IgD-negative memory B cell (primary cell): ENCODE measurements around the gene ARHGAP45. TPM values are rescaled to one million over a fixed set of nuclear protein-coding genes. Genes with fewer than 3 reads are reported as not detected.
"Not testable (repeated sequence)": the region's sequence is repeated elsewhere in the genome, so short reads cannot be mapped to it uniquely, and the experiment has no call there.

Source experiments
- H3K27ac Mint-ChIP-seq, 3 donors: one replicate each; pipeline ENCODE4 v1.8.0; 2020 to 2022; ENCODE audit warnings: mild to moderate bottlenecking in 3 of 3, mixed read lengths in 3 of 3, moderate library complexity in 1 of 3
- H3K27me3 Mint-ChIP-seq: one replicate; pipeline ENCODE4 v1.8.0; 2021; ENCODE audit warnings: mixed read lengths
- H3K36me3 Mint-ChIP-seq: one replicate; pipeline ENCODE4 v1.8.0; 2020; ENCODE audit warnings: mild to moderate bottlenecking, mixed read lengths
- H3K4me1 Mint-ChIP-seq, 3 donors: one replicate each; pipeline ENCODE4 v1.8.0; 2020 to 2022; ENCODE audit warnings: mixed read lengths in 3 of 3, mild to moderate bottlenecking in 1 of 3
- H3K4me3 Mint-ChIP-seq, 4 donors: one replicate each; pipeline ENCODE4 v1.8.0; 2020 to 2022; ENCODE audit warnings: mild to moderate bottlenecking in 4 of 4, mixed read lengths in 4 of 4, moderate library complexity in 3 of 4
- H3K9me3 Mint-ChIP-seq, 3 donors: one replicate each; pipeline ENCODE4 v1.8.0; 2020 to 2021; ENCODE audit warnings: mixed read lengths in 3 of 3, mild to moderate bottlenecking in 1 of 3
- polyA plus RNA-seq: library from polyadenylated mRNA; unstranded; fragments of 300-500 nt; fragmentation: Illumina TruSeq; gene quantifications from one replicate; pipeline ENCODE4 v1.2.3, GENCODE V29; 2021

The ARHGAP45 gene
- polyA plus RNA-seq = 391 TPM

GRCh38 chr19:1066748-1067340 lies at the start of gene ARHGAP45:
Gene ARHGAP45, plus strand, starts transcription at chr19:1067167. Its CDS starts 239 bp downstream, at chr19:1067406.
- peaks cover 7% of the 10 kb centered on the region for H3K36me3 Mint-ChIP-seq
- H3K4me3 Mint-ChIP-seq = peak within 1 kb of the TSS; percentile 85 to 98 (median 94)
- peak within 1 kb of the TSS; percentile 91 to 97 (median 92) for H3K27ac Mint-ChIP-seq
- H3K9me3 Mint-ChIP-seq = no peaks in the 10 kb centered on the region
- H3K4me1 Mint-ChIP-seq = peaks cover 8 to 27% (median 9%) of the 10 kb centered on the region in 3 donors
- H3K27me3 Mint-ChIP-seq = no peaks in the 10 kb centered on the region

- H3K36me3 Mint-ChIP-seq = no peaks in the 10 kb centered on the region
- peaks cover 0 to 31% (median 21%) of the 10 kb centered on the region in 3 donors for H3K4me1 Mint-ChIP-seq
- H3K9me3 Mint-ChIP-seq = no peaks in the 10 kb centered on the region
- peak overlapping the region in 2 of 3 donors; percentile 78 to 89 for H3K27ac Mint-ChIP-seq
- H3K4me3 Mint-ChIP-seq = peak overlapping the region; percentile 85 to 93 (median 86)
- H3K27me3 Mint-ChIP-seq = no peaks in the 10 kb centered on the region
Observed at GRCh38 chr19:1017906-1018305, 49.1 kb upstream of the ARHGAP45 start.

GRCh38 chr19:1018393-1018792 lies 48.6 kb upstream of the ARHGAP45 start:
- H3K9me3 Mint-ChIP-seq = no peaks in the 10 kb centered on the region
- H3K27me3 Mint-ChIP-seq = no peaks in the 10 kb centered on the region
- H3K4me1 Mint-ChIP-seq = peaks cover 0 to 31% (median 21%) of the 10 kb centered on the region in 3 donors
- peak overlapping the region; percentile 77 to 87 (median 86) for H3K4me3 Mint-ChIP-seq
- H3K36me3 Mint-ChIP-seq = no peaks in the 10 kb centered on the region
- peak overlapping the region in 1 of 3 donors; percentile 72 for H3K27ac Mint-ChIP-seq

- H3K4me1 Mint-ChIP-seq = peaks cover 0 to 31% (median 21%) of the 10 kb centered on the region in 3 donors
- peak overlapping the region in 2 of 3 donors; percentile 72 to 99 for H3K27ac Mint-ChIP-seq
- no peaks in the 10 kb centered on the region for H3K9me3 Mint-ChIP-seq
- H3K36me3 Mint-ChIP-seq = no peaks in the 10 kb centered on the region
- peak overlapping the region; percentile 77 to 87 (median 86) for H3K4me3 Mint-ChIP-seq
- H3K27me3 Mint-ChIP-seq = no peaks in the 10 kb centered on the region
Observed at GRCh38 chr19:1018932-1019615, 47.9 kb upstream of the ARHGAP45 start.

GRCh38 chr19:1019616-1019961 lies 47.4 kb upstream of the ARHGAP45 start:
- Mint-ChIP-seq H3K9me3 (no peaks in the 10 kb centered on the region), H3K27ac (peak overlapping the region; percentile 76 to 99 (median 97)), H3K27me3 (no peaks in the 10 kb centered on the region), H3K4me3 (peak overlapping the region; percentile 86 to 96 (median 87)), H3K36me3 (no peaks in the 10 kb centered on the region), H3K4me1 (peaks cover 0 to 31% (median 21%) of the 10 kb centered on the region in 3 donors)

- H3K36me3 Mint-ChIP-seq = no peaks in the 10 kb centered on the region
- peaks cover 0 to 31% (median 22%) of the 10 kb centered on the region in 3 donors for H3K4me1 Mint-ChIP-seq
- H3K27me3 Mint-ChIP-seq = no peaks in the 10 kb centered on the region
Observed at GRCh38 chr19:1019980-1020867, 46.7 kb upstream of the ARHGAP45 start.

GRCh38 chr19:1020868-1021425 lies 46.0 kb upstream of the ARHGAP45 start, which contains the start of gene TMEM259:
Gene TMEM259, minus strand, starts transcription at chr19:1021123. Its CDS starts 127 bp downstream, at chr19:1020996.
- no peaks in the 10 kb centered on the region for H3K9me3 Mint-ChIP-seq
- peak within 1 kb of the TSS; percentile 97 to 99 (median 99) for H3K27ac Mint-ChIP-seq
- H3K27me3 Mint-ChIP-seq = no peaks in the 10 kb centered on the region
- H3K4me3 Mint-ChIP-seq = peak within 1 kb of the TSS; percentile 86 to 96 (median 87)
- H3K4me1 Mint-ChIP-seq = peaks cover 0 to 31% (median 22%) of the 10 kb centered on the region in 3 donors
- H3K36me3 Mint-ChIP-seq = no peaks in the 10 kb centered on the region

More at GRCh38 chr19:1019980-1020867, 46.7 kb upstream of the ARHGAP45 start:
- Mint-ChIP-seq H3K27ac (peak overlapping the region; percentile 76 to 99 (median 97)), H3K9me3 (no peaks in the 10 kb centered on the region), H3K4me3 (peak overlapping the region; percentile 86 to 96 (median 87))

- Mint-ChIP-seq H3K4me1 (peaks cover 6 to 12% (median 11%) of the 10 kb centered on the region in 3 donors), H3K4me3 (peak overlapping the region in 2 of 4 donors; percentile 38 to 56), H3K27ac (peak overlapping the region in 1 of 3 donors; percentile 36)
- not testable (repeated sequence) for H3K36me3 Mint-ChIP-seq, H3K27me3 Mint-ChIP-seq, H3K9me3 Mint-ChIP-seq
Observed at GRCh38 chr19:1023883-1024188, 43.1 kb upstream of the ARHGAP45 start.

GRCh38 chr19:1025080-1025479 lies 41.9 kb upstream of the ARHGAP45 start:
- H3K36me3 Mint-ChIP-seq, H3K27me3 Mint-ChIP-seq, H3K9me3 Mint-ChIP-seq: not testable (repeated sequence)
- Mint-ChIP-seq H3K4me3 (peak overlapping the region in 3 of 4 donors; percentile 2 to 68 (median 58)), H3K4me1 (peaks cover 6 to 11% (median 8%) of the 10 kb centered on the region in 3 donors), H3K27ac (peak overlapping the region in 1 of 3 donors; percentile 77)

GRCh38 chr19:1025960-1026782 lies 40.8 kb upstream of the ARHGAP45 start, which contains the start of gene CNN2:
Gene CNN2, plus strand, starts transcription at chr19:1026608. Its CDS starts 54 bp downstream, at chr19:1026662.
- peaks cover 6 to 15% (median 11%) of the 10 kb centered on the region in 3 donors for H3K4me1 Mint-ChIP-seq
- H3K27me3 Mint-ChIP-seq = no peaks in the 10 kb centered on the region
- H3K9me3 Mint-ChIP-seq = no peaks in the 10 kb centered on the region
- H3K36me3 Mint-ChIP-seq = no peaks in the 10 kb centered on the region
- peak within 1 kb of the TSS; percentile 97 to 100 (median 100) for H3K4me3 Mint-ChIP-seq
- H3K27ac Mint-ChIP-seq = peak within 1 kb of the TSS; percentile 93 to 99 (median 98)

GRCh38 chr19:1026783-1027649 lies 40.0 kb upstream of the ARHGAP45 start:
- Mint-ChIP-seq H3K9me3 (no peaks in the 10 kb centered on the region), H3K36me3 (no peaks in the 10 kb centered on the region), H3K4me3 (peak overlapping the region; percentile 97 to 100 (median 100)), H3K27me3 (no peaks in the 10 kb centered on the region), H3K27ac (peak overlapping the region; percentile 93 to 99 (median 98)), H3K4me1 (peaks cover 6 to 10% (median 9%) of the 10 kb centered on the region in 3 donors)

- H3K27ac Mint-ChIP-seq = peak overlapping the region; percentile 86 to 99 (median 98)
- H3K27me3 Mint-ChIP-seq = no peaks in the 10 kb centered on the region
- no peaks in the 10 kb centered on the region for H3K9me3 Mint-ChIP-seq
- peak overlapping the region; percentile 97 to 100 (median 100) for H3K4me3 Mint-ChIP-seq
- no peaks in the 10 kb centered on the region for H3K36me3 Mint-ChIP-seq
- H3K4me1 Mint-ChIP-seq = peaks cover 6 to 11% (median 10%) of the 10 kb centered on the region in 3 donors
Observed at GRCh38 chr19:1027650-1028061, 39.3 kb upstream of the ARHGAP45 start.
